ENCODE results near the gene BNC2.

DNA sequence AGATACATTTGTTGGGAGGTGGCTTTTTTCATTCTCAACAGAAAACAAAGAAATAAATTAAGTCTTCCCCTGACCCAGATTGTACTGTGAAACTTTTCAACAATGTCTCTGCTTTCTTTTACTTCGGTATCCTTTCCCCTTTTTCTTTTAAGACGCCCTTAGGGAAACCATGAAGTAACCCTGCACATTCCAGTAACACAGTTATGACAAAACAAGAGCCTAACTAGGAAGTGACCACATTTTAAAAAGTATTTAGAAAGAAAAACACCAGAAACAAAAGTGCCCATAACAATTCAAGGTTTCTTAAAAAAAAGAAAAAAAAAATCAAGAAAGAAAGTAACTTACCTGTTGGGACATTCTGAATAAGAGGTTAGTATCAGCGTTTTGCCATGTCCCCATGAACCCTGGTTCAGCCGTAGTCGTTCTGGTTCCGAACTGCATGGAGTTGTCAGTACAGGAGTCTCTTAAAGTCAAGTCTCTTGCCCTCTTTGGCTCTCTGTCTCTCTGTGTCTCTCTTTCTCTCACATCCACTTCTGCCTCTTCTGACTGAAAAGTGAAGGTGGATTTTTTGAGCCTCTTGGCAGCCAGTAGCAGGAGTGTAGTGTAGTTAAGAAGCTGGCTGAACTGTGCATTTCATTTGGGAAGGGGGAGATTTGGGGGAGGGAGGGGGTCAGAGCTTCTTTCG lies 142.9 kb downstream of the BNC2 start:
- no peak for TF ChIP-seq TEAD4 (IDR thresholded peaks at IDR 0.05)
- TF ChIP-seq CEBPB (IDR thresholded peaks at IDR 0.05) = no peak
- TF ChIP-seq CREB1 (IDR thresholded peaks at IDR 0.05; ENCODE audit: low read depth) = no peak
- TF ChIP-seq, protein P1, sequence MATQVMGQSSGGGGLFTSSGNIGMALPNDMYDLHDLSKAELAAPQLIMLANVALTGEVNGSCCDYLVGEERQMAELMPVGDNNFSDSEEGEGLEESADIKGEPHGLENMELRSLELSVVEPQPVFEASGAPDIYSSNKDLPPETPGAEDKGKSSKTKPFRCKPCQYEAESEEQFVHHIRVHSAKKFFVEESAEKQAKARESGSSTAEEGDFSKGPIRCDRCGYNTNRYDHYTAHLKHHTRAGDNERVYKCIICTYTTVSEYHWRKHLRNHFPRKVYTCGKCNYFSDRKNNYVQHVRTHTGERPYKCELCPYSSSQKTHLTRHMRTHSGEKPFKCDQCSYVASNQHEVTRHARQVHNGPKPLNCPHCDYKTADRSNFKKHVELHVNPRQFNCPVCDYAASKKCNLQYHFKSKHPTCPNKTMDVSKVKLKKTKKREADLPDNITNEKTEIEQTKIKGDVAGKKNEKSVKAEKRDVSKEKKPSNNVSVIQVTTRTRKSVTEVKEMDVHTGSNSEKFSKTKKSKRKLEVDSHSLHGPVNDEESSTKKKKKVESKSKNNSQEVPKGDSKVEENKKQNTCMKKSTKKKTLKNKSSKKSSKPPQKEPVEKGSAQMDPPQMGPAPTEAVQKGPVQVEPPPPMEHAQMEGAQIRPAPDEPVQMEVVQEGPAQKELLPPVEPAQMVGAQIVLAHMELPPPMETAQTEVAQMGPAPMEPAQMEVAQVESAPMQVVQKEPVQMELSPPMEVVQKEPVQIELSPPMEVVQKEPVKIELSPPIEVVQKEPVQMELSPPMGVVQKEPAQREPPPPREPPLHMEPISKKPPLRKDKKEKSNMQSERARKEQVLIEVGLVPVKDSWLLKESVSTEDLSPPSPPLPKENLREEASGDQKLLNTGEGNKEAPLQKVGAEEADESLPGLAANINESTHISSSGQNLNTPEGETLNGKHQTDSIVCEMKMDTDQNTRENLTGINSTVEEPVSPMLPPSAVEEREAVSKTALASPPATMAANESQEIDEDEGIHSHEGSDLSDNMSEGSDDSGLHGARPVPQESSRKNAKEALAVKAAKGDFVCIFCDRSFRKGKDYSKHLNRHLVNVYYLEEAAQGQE (IDR thresholded peaks at IDR 0.05; ENCODE audit: low read depth) = no peak
- TF ChIP-seq TAF1 (IDR thresholded peaks at IDR 0.05; ENCODE audit: low read depth) = no peak
- TF ChIP-seq YY1 (IDR thresholded peaks at IDR 0.05; ENCODE audit: low read depth) = no peak
- TF ChIP-seq, protein P2, sequence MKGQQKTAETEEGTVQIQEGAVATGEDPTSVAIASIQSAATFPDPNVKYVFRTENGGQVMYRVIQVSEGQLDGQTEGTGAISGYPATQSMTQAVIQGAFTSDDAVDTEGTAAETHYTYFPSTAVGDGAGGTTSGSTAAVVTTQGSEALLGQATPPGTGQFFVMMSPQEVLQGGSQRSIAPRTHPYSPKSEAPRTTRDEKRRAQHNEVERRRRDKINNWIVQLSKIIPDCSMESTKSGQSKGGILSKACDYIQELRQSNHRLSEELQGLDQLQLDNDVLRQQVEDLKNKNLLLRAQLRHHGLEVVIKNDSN (IDR thresholded peaks at IDR 0.05) = no peak
- no peak for TF ChIP-seq EP300 (IDR thresholded peaks at IDR 0.05; ENCODE audit: borderline replicate concordance)
- no peak for TF ChIP-seq ZBTB7A (IDR thresholded peaks at IDR 0.05; ENCODE audit: low read depth)
- no peak for TF ChIP-seq RAD21 (IDR thresholded peaks at IDR 0.05; ENCODE audit: low read depth)
- TF ChIP-seq TCF12 (IDR thresholded peaks at IDR 0.05; ENCODE audit: low read depth) = no peak

Data from Ishikawa (cell line).